GM18867 (cell line): ENCODE results near the gene REL.
"Not testable (repeated sequence)": the region's sequence is repeated elsewhere in the genome, so short reads cannot be mapped to it uniquely, and the experiment has no call there.

Experiments
- ATAC-seq: cut with Tn5 transposase; IDR thresholded peaks from one replicate; pipeline ENCODE4 v1.9.1; 2021; ENCODE audit warnings: mild to moderate bottlenecking, moderate library complexity; ENCODE audit not compliant: unreplicated experiment

REL gene

GRCh38 chr2:60907329-60907728 is 26.0 kb downstream of the REL start:
- ATAC-seq: no peak

GRCh38 chr2:60925994-60926740 is 44.8 kb downstream of the REL start:
- no peak for ATAC-seq

DNA sequence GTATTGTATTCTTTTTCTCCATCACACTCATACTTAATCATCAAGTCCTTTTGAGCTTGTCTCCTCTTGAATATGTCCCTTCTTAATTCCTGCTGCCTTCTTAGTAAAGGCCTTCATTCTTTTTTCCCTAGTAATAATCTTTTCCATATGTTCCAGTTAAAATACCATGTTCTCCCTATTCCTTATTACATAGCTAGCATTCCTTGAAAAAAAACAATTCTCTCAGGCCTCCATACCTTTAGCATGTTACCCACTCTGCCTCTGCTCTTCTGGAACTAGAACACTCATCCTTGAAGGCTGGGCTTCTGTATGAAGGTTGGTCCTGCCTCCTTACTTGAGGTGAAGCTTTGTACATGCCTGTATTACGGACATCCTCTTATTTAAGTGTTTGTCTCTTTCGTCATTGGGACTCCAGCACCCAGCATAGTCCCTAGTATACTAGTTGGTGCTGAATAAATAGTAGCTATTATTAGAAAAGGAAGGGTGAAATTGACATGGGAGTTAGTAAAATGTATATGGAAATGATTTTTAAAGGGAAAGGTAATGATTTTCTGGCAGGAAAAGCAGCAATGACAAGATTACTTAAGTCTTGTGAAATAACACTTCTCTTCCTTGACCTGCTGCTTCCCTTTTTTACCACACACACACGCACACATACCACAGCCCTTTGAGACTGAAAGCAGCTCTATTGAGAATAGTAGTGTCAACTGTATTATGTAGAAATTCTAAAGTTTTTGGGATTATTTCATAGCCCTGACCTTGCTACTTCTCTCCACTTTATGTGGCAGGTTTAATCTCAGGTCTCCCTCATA is 45.6 kb downstream of the REL start:
- ATAC-seq: no peak

GRCh38 chr2:60932061-60932460 is 50.7 kb downstream of the REL start:
- ATAC-seq: not testable (repeated sequence)

DNA sequence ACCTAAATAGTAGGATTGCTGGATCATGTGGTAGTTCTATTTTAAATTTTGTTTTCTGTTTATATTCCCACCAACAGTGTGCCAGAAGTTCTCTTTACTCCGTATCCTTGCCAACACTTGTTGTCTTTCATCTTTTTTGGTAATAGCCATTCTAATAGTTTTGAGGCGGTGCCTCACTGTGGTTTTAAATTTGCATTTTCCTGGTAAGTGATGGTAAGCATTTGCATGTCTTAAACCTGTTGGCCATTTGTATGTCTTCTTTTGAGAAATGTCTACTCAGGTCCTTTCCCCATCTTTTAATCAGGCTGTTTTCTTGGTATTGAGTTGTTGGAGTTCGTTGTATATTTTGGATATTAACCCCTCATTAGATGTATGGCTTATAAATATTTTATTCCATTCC is 51.6 kb downstream of the REL start:
- ATAC-seq: no peak

GRCh38 chr2:60934165-60934722 is 52.9 kb downstream of the REL start:
- no peak for ATAC-seq

GRCh38 chr2:60936757-60937156 is 55.4 kb downstream of the REL start:
- ATAC-seq: no peak

DNA sequence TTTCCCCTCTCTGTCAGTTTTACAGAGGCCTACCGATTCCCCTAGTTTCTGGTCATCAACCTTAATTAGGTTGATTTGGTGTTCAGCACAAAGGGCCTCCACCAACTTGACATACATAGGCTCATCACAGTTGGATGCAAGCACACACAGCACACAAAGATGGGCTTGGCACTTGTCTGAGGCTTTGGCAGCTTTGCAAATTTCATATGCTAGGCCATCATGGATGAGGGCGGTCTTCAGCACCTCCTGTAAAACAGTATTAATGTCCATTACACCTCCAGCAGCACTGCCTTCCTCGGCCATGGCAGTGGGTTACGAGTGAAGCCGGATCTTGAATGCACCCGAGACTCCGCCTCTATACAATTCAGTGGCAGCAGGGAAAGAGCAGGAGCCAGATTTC is 56.9 kb downstream of the REL start:
- no peak for ATAC-seq

- no peak for ATAC-seq
Observed at GRCh38 chr2:60939622-60940021, 58.2 kb downstream of the REL start.

GRCh38 chr2:60945341-60945740 is 64.0 kb downstream of the REL start:
- no peak for ATAC-seq

- ATAC-seq: no peak
Observed at GRCh38 chr2:60947056-60947455, 65.7 kb downstream of the REL start.

DNA sequence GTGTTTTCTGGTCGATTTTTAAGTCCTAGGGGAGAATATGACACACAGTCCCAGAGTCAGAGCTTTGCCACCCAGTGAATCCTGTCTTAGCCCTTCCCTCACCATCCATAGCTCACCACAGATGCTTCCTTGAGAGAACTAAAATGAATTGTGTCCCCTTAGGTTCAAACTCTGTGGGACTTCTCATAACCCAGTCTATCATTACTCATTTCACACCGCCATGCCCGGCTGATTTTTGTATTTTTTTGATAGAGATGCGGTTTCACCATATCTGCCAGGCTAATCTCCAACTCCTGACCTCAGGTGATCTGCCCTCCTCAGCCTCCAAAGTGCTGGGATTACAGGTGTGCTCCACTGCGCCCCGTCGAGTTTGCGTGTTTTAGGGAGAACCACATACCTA is 66.8 kb downstream of the REL start:
- no peak for ATAC-seq

GRCh38 chr2:60948926-60949579 is 67.7 kb downstream of the REL start:
- no peak for ATAC-seq

DNA sequence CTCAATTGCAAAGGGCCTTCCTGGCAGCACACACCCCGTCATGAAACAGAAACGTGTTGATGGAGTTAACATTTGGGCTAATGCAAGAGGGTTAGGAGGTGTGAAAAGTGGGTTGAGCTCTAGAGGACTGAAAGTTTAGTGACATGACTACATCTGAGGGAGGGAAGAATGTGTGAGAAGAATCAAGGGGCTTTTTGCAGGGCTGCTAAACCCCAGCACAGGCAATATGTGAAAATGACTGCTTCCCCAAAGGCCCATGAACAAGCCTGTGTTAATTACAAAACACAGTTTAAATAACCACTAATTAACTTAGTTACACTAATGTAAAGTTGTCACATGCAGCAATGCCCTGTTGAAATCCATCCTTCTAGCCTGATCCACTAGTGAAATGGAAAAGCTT is 72.8 kb downstream of the REL start:
- ATAC-seq: peak; percentile 84

DNA sequence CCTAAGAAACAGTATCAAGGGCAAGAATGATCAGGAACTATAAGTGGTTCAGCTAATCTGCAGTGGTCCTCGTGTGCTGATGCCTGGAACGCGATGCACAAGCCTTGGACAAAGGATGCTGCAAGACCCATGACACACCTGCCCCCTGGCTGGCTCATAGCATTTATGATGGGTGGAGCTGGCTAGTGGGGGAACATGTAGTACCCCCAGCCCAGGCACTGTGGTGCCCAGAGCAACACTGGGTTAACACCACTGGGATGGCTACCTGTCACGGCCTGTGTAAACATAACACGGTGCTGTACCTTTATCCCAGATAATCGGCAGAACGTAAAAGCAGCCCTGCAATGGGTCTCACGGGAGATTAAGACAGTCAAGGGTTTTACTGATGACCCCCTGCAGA is 75.8 kb downstream of the REL start:
- ATAC-seq: no peak

DNA sequence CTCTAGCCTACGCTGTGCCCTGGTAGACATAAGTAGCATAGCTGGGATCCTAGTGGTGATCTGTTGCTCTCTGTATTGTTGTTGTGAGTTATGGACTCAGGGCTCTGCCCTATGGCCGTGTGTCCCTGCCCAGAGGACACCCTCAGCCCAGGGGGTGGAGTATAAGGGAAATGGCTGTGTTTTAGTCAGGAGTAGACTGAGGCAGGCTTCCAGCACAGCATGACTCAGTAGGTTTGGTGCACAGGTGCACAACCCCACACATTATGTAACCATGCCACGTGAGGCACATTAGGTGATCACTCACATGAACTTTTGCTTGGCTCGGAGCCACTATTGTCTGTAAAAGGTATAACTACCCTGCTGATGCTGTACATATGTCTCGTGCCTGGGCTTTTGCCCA is 76.3 kb downstream of the REL start:
- no peak for ATAC-seq

DNA sequence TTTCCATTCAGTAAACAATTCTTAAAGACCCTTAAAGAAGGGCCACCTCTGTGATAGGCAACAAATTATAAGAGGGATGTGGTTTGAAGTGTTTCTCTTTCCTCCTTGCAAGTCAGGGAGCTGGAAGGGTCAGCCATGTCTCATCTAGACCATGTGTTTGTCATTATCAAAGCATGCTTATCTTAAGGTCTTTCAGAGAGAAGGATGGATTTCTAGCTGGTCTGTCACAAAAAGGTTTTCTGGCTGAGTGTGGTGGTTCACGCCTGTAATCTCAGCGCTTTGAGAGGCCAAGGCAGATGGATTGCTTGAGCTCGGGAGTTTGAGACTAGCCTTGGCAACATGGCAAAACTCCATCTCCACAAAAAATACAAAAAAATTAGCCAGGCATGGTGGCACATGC is 77.0 kb downstream of the REL start:
- ATAC-seq: no peak

- no peak for ATAC-seq
Observed at GRCh38 chr2:60958800-60959199, 77.4 kb downstream of the REL start.

DNA sequence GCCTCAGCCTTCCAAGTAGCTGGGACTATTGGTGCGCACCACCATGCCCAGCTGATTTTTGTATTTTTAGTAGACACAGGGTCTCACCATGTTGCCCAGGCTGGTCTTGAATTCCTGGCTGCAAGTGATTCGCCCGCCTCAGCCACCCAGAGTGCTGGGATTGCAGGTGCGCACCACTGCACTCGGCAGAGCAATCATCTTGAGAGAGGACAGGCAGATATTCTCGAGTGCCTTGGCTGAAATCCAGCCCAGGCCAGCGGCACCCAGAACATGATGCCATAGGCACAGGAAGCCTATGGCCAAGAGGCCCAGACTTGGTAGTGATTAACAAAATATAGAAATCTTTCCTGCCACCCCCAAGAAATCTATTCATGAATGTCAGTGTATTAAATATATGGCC is 78.1 kb downstream of the REL start:
- ATAC-seq: no peak

DNA sequence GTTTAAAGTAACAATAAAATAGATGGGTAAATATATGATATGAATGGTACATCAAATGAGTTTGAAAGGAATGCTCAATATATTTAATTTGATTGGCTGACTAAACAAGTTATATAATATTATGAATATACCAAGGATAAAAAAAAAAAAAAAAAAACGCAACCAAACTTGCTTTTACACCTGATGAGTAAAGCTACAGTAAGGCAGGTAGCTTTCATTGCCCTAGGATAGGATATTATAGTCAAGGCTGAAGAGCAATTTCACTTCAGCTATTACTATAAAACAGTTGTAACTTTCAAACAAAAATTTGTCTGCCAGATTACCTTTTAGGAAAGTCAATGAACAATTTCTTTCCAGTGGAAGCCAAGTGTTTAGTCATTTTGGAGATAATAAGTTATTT is 79.3 kb downstream of the REL start:
- ATAC-seq: no peak

GRCh38 chr2:60961457-60961856 is 80.1 kb downstream of the REL start:
- no peak for ATAC-seq

- ATAC-seq: no peak
Observed at GRCh38 chr2:60962528-60962927, 81.2 kb downstream of the REL start.
